GM21360 (cell line): ENCODE measurements around the gene FAF1.

Experiments
- ATAC-seq: cut with Tn5 transposase; IDR thresholded peaks from one replicate; pipeline ENCODE4 v1.9.1; 2021; ENCODE audit warnings: mild to moderate bottlenecking, moderate library complexity; ENCODE audit not compliant: unreplicated experiment

The FAF1 gene

DNA sequence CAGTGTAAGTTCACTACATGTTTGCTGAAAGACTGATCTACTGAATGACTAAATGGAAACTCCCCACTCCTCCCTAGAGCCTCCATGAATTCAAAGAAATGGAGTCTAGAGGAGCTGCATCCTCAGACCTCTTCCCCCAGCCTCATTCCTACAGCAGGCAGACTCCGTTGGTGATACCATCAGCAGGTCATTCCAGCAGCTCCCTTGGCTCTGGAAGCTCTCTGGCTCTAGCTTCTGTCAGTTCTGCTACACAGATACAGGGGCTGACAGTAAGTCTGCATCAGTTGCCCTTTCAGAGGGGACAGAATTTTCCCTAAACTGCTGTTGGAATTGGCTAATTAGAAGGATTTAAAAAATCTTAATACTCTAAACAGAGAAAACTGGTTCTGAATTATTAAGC is 505.2 kb downstream of the FAF1 start:
- no peak for ATAC-seq

DNA sequence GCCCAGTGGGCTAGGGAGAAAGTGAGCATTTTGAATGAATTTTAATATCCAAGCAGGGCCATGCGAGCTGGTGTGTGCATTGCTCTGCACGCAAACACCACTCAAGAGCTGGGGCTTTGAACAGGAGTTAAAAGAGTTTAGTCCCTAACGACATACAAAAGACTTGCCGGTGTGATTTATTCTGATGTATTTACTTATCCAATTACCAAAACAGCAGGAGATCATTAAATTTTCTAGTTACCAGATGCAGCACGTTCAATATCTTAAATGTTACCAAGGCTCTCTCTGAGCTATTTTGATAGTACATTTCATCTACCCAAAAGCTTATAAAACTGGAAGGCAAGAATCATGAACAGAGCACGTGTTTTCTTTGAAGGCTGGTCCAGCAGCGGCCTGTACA is 506.8 kb downstream of the FAF1 start:
- ATAC-seq: no peak

DNA sequence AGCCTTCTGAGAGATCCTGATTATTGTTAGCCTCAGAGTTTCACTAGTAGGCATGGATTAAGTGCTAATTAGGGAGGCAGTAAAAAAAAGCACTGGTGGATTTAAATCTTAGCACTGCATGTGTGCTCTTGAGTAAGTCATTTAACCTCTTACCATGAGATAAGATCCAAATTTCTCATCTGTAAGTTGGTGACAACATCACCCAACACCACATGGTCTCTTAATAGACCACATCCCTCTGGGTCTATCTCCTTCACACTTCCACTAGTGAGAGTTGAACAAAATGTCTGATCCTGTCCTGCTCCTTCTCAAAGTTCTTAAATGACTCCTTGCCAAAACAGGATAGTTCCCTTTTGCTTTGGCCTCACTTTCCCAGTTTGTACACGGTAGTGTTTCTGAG is 507.4 kb downstream of the FAF1 start:
- no peak for ATAC-seq

DNA sequence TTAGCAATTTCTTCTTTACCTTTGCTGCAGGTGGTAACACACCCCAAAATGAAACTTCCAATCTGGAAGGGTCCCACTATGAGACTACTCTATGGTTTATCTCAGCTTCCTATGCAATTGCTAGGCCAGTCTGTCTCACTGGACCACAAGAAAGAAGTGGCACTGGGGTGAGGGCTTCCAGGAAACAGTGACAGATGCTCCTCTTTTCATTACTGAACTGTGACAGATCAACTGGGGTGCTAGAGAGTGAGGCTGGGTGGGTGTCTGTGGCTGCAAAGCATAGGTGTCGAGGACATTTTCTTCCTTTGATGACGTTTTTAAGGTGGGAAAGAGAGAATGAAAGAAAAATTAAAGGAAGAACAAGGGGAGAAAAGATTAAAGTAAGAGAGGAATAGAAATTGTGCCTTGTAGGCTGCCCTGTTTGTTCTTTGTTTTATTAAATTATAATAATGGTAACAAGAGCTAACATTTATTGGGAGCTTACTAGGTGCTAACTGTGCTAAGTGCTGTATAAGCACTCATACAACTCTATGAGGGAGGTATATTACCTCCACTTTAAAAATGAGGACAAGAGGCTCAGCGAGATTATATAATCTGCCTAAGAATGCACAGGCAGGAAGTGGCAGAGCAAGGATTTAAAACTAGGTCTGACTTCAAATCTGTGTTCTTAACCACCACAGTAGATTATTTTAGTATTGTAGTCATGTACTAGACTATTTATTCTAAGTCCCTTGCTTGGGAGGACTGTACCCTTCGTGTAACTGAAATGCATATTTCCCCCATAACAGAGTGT is 509.0 kb downstream of the FAF1 start:
- ATAC-seq: no peak

DNA sequence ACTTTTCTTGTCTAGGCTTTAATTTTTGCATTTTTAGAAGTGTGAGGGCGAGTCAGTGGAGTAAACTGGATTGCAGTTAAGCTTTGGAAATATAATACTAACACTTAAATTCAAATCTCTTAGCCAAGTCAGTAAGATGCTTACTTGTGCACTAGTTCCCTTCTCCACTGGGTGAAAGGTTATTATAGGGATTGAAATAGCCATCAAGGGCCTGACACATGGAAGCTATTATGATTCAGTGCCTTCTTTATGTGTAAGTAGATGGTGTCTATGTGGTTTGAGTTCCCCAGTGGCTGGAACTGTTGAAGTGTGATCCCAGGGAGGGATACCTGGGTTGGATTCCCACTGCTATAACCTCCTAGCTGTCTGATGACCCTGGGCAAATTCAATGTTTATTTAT is 512.1 kb downstream of the FAF1 start:
- no peak for ATAC-seq

DNA sequence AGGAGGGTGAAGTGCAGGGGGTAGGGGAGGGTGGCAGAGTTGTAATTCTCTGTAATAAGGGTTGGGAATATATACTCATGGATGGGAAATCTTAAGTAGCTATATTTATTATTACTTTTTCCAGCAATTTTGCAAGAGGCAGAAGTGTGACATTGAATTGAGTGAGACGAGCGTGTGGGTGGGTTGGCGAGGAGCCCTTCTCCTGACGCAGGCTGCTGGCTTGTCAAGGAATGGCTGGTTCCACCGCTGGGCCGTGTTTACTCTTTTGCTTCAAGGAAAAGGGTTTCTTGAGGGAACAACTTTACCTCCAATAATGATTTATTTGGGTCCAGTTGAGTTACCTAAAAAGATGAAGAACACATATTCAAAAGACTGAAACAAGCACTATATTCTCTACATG is 518.9 kb downstream of the FAF1 start:
- ATAC-seq: no peak

DNA sequence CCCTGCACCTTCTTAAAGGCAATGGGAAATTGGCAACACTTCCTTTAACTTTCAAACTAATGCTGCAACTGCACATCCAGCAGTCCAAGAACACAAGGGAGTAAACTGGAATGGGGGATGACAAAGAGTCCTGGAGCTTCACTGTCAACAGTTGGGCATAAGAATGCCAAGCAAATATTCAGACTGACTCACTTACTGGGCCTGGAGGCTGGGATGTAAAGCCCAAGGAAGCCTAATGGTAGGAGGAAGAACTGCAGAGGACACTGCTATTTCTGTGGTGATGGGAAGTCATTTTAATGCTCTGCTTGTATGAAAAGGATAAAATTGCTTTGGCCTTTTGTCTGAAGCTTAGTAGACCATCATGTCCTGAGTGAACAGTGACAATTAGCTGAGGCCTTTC is 521.1 kb downstream of the FAF1 start:
- ATAC-seq: no peak

DNA sequence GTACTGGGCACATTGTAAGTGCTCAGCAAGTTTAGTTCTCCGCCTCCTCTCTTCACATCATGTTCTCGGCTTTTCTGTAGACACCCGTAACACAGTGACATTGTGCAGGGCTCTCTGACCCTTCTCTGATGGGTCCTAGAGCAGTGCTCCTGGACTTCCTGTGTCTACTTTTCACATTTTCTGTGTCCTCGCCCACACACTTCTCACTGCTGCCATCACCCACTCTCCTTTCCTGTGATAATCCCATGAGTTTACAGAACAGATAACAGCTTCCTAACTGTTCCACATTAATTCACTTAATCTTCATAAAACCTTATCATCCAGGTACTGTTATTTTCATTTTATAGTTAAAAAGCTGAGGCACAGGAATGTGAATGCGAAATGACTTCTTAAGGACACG is 523.6 kb downstream of the FAF1 start:
- ATAC-seq: no peak

DNA sequence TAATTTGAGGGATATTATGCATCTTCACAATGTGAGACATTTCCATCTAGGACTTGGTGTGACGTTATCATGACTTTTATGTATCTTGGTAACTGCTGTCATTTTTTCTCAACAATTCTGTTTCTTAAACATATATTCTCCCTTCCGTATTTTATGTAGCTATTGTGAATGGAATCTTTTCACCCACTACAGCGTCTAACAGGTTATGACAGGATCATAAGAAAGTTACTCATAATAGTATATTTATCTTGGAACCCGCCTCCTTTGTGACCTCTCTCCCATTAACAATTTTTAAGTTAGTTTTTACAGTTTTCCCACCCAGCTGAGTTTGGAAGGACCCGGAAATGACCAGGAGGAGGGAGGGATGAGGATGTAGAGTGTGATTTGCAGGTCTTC is 530.1 kb downstream of the FAF1 start:
- ATAC-seq: no peak

DNA sequence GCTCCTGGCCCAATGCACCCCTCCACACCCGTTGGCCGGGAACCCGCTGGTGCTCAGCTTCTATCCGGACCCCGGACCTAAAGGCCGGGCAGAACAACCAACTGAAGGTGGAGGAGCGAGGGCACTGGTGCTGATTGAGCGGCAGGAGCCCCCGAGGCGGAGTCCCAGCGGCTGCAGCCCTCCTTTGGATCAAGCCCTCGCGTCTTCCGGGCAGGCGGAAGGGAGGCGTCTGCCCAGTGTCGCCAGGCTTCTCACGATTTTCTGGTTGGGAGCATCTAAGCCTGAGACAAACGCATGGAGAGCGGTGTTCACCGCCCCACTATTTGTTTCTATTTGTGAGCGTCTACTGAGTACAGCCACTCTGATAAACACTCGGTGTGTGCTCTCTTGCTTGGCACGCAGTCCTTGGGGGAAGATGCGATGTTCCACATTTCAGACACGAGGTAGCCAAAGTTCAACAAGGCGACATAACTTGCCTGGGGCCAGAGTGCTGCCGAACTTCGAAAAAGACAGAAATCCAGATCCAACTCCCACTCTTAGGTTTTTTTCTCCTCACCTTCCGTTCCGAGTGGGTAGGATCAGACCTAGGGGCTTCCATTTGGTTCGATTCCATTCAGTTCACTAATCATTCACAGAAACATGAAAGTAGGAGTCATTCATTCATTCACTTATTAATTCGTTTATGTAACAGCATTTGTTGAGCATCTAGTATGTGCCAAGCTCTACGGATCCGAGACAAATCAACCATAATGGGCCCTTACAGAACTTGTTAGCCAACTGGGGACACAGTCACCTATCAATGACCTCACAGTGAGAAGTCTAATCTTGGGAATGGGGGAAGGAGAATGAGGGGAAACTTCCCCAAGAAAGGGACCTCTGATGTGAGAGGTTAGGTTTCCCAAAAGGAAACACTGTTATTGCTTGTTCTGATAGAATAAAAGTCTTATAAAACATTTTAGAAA is 532.0 kb downstream of the FAF1 start:
- ATAC-seq: no peak

DNA sequence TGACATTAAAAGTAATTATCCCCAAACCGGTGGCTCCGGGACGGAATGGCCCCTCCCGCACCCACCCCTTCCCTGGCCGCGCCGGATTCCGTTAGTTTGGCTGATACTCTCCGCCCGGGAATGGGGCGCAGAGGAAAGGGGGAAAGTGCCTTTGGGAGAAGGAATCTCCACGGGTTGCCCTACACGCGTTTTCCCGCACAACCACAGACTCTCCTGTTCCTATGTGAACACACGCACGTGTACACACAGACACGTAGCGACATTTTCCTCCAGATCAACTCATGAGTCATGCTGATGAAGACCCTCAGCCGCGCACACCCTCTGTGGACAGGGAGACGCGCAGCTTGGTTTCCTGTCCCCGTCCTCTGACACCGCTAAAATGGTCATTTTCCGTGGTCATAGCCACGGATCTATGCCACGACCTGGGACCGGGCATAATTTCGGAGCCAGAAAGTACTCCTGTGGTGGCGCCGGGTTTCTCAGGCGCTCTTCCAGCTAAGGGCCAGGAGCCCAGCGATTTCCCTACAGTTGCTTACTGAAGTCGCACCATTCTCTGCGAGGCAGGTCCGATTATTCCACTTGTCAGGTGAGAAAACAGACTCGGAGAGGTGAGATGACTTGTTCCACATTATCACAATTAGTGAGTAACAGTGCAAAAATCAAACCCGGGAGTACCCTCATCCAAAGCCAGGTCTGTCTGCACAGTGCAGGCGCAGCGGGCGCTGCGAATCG is 532.8 kb downstream of the FAF1 start:
- ATAC-seq: no peak

DNA sequence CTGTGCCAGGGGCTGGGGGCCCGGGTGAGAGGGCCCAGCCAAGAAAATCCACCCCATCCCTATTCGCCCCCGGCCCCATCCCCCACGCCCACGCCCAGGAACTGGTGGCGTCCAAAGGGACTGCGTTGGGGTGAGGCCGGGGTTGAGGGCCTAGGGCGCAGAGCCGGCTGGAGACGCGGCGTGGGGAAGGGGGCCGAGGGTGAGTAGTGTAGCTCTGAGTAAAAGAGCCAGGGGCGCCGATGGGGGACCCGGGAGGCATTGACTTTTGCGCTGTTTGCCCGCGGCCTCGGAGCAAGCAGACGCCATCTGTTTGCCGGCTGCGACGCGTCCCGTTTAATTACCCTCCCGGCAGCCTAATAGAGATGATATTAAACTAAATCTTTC is 533.4 kb downstream of the FAF1 start:
- ATAC-seq: no peak

DNA sequence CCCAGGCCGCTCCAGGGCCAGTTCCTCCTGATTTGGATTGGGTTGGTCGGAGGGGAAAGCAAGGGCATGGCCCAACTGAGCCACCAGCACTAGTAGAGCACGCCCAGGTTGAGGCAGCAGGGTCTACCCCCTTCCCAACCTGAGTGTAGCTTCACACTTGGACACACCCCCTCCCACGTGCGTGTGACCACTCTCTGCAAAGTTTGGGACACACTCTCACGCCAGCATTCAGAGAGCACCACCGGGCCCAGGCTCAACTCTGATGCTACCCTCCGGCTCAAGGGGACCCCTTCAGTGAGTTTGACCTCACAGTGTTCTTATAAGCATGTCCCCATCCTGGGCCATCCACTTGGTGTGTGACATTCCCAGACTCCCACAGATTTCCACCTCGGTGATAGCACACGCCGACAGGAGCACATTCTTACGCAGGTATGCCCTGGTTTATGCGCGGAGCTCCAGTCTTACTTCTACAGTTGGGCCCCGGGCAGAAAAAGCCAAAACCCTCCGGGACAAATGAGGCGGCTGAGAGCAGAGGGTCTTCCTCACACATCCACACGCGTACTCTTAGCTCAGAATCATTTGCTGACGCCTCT is 533.9 kb downstream of the FAF1 start:
- no peak for ATAC-seq

DNA sequence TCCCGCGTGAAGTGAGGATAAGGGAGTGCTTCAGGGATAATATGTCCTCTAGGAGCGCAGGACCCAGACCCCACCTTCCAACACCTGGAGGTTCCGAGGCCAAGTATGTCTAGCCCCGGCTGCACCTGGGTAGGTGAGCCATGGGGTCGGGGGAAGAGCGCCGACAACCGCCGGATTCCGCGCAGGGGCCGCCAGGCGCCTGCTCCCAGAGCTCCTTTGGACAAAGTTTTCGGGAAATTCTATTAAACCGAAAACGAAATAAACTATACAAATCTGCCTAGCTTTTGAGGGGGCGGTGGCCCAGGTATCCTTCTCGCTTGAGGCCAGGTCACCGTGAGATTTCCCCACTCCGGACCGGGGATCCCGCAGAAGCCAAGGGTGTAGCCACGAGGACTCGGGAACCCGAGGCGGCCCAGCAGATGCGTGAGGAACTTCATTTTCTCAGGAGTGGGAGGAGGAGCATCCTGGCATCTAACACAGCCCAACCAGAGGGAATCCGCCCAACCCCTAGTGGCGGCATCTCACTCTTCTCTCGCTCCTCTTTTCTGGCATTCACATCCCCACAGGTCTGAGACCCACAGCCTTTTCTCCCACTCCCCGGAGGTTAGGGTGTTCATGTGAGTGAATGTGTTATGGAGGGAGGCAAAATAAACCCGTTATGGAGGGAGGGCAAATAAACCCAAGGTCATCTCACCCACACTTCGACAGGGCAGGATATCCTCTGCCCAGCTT is 534.5 kb downstream of the FAF1 start:
- no peak for ATAC-seq

DNA sequence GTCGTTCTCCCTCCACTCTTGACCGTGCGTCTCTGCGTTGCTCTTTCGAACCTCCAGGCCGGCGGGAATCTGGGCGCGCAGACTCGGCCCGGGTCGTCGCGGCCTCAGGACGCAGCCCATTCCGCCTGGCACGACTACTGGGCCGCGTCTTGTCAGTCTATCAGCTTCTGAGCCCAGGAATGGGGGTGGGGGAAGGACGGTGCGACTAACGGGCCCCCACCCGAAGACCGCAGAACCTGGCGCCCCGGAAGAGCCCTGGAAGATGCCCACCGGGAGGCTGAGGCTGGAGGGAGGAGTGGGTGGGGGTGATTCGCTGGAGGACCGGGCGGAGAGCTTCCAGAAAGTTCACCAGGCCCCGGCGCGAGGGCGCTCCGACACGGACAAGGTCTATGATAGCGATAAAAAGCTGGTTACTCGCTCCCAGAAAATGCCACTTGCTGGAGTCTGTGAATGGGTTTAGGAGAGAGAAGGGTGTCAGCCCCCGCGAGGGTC is 535.1 kb downstream of the FAF1 start:
- no peak for ATAC-seq

DNA sequence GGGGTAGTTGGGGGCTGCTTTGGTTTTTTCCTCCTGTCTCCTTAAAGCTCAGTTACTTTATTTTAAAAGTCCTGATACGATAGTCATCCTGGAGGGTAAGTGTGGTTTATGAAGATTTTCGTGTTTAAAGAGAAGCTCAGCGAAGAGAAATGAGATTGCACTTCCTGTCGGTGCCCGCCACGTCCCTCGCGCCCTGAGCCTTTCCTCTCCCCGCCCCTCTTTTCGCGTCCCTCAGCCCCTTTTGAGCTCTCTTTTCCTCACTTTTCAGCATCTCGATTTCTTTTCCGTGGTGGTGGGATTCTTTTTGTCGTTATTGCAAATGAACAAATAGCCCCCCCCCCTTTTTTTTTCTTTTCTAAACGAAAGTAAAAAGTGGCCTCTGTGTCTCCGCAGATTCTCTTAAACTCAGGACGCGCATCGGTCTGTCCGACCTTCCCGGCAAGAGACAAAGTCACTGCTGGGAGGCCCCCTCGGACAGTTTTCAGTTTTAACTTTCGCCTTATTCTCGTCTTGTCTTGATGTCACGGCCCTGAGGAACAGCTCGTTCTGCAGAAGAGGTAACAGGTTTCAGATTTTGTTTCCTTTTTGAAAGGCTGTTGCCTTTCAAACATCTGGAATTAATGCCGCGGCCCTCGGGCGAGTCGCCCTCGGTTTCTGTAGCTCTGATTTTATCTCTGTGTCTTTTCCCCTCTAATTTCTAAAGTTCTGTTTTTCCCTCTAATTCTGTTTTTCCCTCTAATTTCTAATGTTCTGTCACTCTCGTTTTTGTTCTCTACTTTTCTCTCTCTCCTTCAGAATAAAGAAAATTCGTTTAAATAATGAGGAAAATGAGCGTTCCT is 535.8 kb downstream of the FAF1 start:
- ATAC-seq: no peak

DNA sequence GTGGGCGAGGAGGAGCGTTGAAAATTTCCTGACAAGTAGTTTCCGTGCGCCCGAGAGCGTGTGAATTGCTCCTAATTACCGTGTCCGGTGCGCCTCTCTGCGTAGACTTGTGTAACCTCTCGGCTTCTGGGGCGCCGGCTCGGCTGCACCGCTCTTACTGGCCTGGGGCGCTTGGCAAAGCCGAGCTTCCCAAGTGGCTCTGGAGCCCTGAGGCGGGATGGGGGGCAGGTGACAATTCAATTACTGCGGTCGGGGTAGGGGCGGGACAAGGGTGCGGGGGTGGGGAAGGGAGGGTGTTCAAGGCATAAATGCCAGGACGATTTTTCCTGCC is 536.4 kb downstream of the FAF1 start:
- peak; percentile 35 for ATAC-seq

DNA sequence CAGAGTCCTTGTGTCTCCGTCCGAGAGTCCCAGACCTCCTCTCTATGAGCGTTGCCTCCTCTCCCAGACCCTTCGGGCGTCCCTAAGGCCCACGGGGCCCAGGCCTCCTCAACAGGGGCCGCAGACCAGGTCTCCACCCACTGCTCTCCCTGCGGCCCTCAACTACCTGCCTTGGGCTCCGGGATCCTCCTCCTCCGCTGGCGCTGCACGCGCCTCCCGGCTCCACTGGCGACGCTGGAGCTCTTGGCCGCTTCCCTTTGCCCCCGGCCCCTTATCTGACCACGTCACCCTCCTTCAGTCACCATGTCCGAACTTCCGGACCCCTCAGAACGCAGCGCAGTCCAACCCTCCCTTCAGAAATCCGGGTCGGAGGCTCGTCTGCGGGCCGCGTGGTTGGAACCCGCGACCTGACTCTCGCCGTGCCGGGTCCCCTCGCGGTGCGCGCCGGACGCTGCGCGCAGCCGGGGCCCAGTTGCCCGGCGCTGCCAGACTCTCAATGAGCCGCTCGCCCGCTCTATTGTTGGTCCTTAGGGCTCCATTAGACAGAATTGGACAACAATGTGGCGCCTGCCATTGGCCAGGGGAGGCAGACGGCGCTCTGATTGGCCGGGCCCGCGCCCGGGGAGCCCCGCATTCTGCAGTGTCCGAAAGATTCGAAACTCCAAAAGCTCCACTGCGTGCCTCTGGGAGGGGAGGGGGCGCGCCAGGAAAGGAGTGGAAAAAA is 537.0 kb downstream of the FAF1 start, which contains the start of gene DMRTA2:
TSS of gene DMRTA2 (minus strand) at position 498 of the 724 bp plus-strand sequence. CDS start 1,907 bp downstream, outside the sequence.
- ATAC-seq: peak; percentile 62

DNA sequence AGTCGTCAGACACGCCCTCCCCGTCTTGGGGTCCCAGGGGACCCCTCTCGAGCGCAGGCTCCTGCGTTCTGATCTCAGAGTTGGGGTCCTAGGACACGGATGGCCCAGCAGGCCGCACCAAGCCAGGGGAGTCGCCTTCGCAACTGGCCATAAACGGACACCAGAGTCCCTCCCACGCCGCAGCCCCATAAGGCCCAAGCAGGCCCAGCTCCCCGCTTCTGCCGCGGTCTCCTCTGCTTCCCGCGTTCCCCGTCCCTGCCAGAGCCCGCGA is 537.5 kb downstream of the FAF1 start:
- ATAC-seq: no peak
